Measurements from ENCODE around the gene CECR2. TPM values are rescaled to one million over a fixed set of nuclear protein-coding genes. Genes with fewer than 3 reads are reported as not detected.
A peak's percentile ranks its signal among the peaks of the same experiment; 100 is the strongest.

Gene CECR2
- total RNA-seq, 1 donor from 2014 or later, result 2.8 TPM

GRCh38 chr22:17575681-17576080 lies 206.4 kb downstream of the CECR2 start:
- peak; percentile 71 for DNase-seq

GRCh38 chr22:17576470-17576869 lies 207.2 kb downstream of the CECR2 start:
- no peak for DNase-seq

- peak; percentile 69 for DNase-seq
Measured at GRCh38 chr22:17578136-17578754, 209.0 kb downstream of the CECR2 start.

- DNase-seq, result no peak
Measured at GRCh38 chr22:17579535-17579981, 210.3 kb downstream of the CECR2 start.

GRCh38 chr22:17580441-17581031 lies 211.3 kb downstream of the CECR2 start:
- DNase-seq, result no peak

- no peak for DNase-seq
Measured at GRCh38 chr22:17581056-17581455, 211.8 kb downstream of the CECR2 start.

GRCh38 chr22:17581631-17582030 lies 212.4 kb downstream of the CECR2 start:
- DNase-seq, result no peak

- DNase-seq, result no peak
Measured at GRCh38 chr22:17583151-17583550, 213.9 kb downstream of the CECR2 start.

- DNase-seq, result no peak
Measured at GRCh38 chr22:17586831-17587440, 217.7 kb downstream of the CECR2 start.

- DNase-seq, result no peak
Measured at GRCh38 chr22:17587629-17588028, 218.4 kb downstream of the CECR2 start.

- no peak for DNase-seq
Measured at GRCh38 chr22:17588606-17589005, 219.3 kb downstream of the CECR2 start.

- no peak for DNase-seq
Measured at GRCh38 chr22:17589810-17590375, 220.6 kb downstream of the CECR2 start.

GRCh38 chr22:17590586-17590985 lies 221.3 kb downstream of the CECR2 start:
- no peak for DNase-seq

- DNase-seq, result no peak
Measured at GRCh38 chr22:17592201-17592600, 222.9 kb downstream of the CECR2 start.

- no peak for DNase-seq
Measured at GRCh38 chr22:17596226-17596625, 227.0 kb downstream of the CECR2 start.

- no peak for DNase-seq
Measured at GRCh38 chr22:17597217-17597616, 228.0 kb downstream of the CECR2 start.

GRCh38 chr22:17598318-17598717 lies 229.1 kb downstream of the CECR2 start:
- DNase-seq, result no peak

GRCh38 chr22:17601031-17601430 lies 231.8 kb downstream of the CECR2 start:
- DNase-seq, result no peak

- no peak for DNase-seq
Measured at GRCh38 chr22:17603668-17604067, 234.4 kb downstream of the CECR2 start.

GRCh38 chr22:17606496-17606895 lies 237.2 kb downstream of the CECR2 start:
- peak; percentile 76 for DNase-seq
